Activated naive CD8-positive, alpha-beta T cell (primary cell): Measurements from ENCODE around the gene LIPH.

Experiments
- H3K27ac Mint-ChIP-seq: one replicate; pipeline ENCODE4 v1.8.0; 2021; ENCODE audit warnings: mixed read lengths
- H3K27me3 Mint-ChIP-seq: one replicate; pipeline ENCODE4 v1.8.0; 2021; ENCODE audit warnings: mixed read lengths
- H3K36me3 Mint-ChIP-seq: one replicate; pipeline ENCODE4 v1.8.0; 2021; ENCODE audit warnings: mixed read lengths
- H3K4me1 Mint-ChIP-seq: one replicate; pipeline ENCODE4 v1.8.0; 2021; ENCODE audit warnings: low read depth, mixed read lengths
- H3K4me3 Mint-ChIP-seq: one replicate; pipeline ENCODE4 v1.8.0; 2021; ENCODE audit warnings: mild to moderate bottlenecking, mixed read lengths
- H3K9me3 Mint-ChIP-seq: one replicate; pipeline ENCODE4 v1.8.0; 2021; ENCODE audit warnings: low read depth, mixed read lengths

LIPH gene

GRCh38 chr3:185521349-185522138 lies 30.8 kb downstream of the LIPH start:
- Mint-ChIP-seq H3K9me3 (no peaks in the 10 kb centered on the region), H3K27me3 (peaks cover 20% of the 10 kb centered on the region), H3K36me3 (no peaks in the 10 kb centered on the region), H3K27ac (no peak overlapping the region), H3K4me3 (no peak overlapping the region), H3K4me1 (no peaks in the 10 kb centered on the region)

GRCh38 chr3:185519021-185519420 lies 33.4 kb downstream of the LIPH start:
- no peak overlapping the region for H3K4me3 Mint-ChIP-seq
- H3K9me3 Mint-ChIP-seq = no peaks in the 10 kb centered on the region
- H3K4me1 Mint-ChIP-seq = no peaks in the 10 kb centered on the region
- H3K27me3 Mint-ChIP-seq = peaks cover 13% of the 10 kb centered on the region
- no peaks in the 10 kb centered on the region for H3K36me3 Mint-ChIP-seq
- H3K27ac Mint-ChIP-seq = no peak overlapping the region

- Mint-ChIP-seq H3K9me3 (no peaks in the 10 kb centered on the region), H3K27me3 (peaks cover 13% of the 10 kb centered on the region), H3K36me3 (no peaks in the 10 kb centered on the region), H3K4me3 (no peak overlapping the region), H3K4me1 (no peaks in the 10 kb centered on the region), H3K27ac (no peak overlapping the region)
Observed at GRCh38 chr3:185517387-185518130, 34.8 kb downstream of the LIPH start.

GRCh38 chr3:185511711-185512110 lies 40.7 kb downstream of the LIPH start:
- Mint-ChIP-seq H3K9me3 (no peaks in the 10 kb centered on the region), H3K36me3 (no peaks in the 10 kb centered on the region), H3K4me1 (no peaks in the 10 kb centered on the region), H3K27me3 (peaks cover 1% of the 10 kb centered on the region), H3K4me3 (no peak overlapping the region), H3K27ac (no peak overlapping the region)

GRCh38 chr3:185508335-185508991 lies 43.9 kb downstream of the LIPH start:
- Mint-ChIP-seq H3K27ac (no peak overlapping the region), H3K27me3 (no peaks in the 10 kb centered on the region), H3K36me3 (no peaks in the 10 kb centered on the region), H3K4me1 (no peaks in the 10 kb centered on the region), H3K9me3 (no peaks in the 10 kb centered on the region), H3K4me3 (no peak overlapping the region)

GRCh38 chr3:185507883-185508282 lies 44.5 kb downstream of the LIPH start:
- Mint-ChIP-seq H3K4me1 (no peaks in the 10 kb centered on the region), H3K27me3 (no peaks in the 10 kb centered on the region), H3K36me3 (no peaks in the 10 kb centered on the region), H3K9me3 (no peaks in the 10 kb centered on the region), H3K4me3 (no peak overlapping the region), H3K27ac (no peak overlapping the region)

- no peaks in the 10 kb centered on the region for H3K27me3 Mint-ChIP-seq
Observed at GRCh38 chr3:185504636-185505035, 47.8 kb downstream of the LIPH start.

GRCh38 chr3:185503521-185503920 lies 48.9 kb downstream of the LIPH start:
- Mint-ChIP-seq H3K4me1 (peaks cover 3% of the 10 kb centered on the region), H3K36me3 (no peaks in the 10 kb centered on the region), H3K4me3 (no peak overlapping the region), H3K27ac (no peak overlapping the region), H3K27me3 (no peaks in the 10 kb centered on the region), H3K9me3 (no peaks in the 10 kb centered on the region)

More at GRCh38 chr3:185504636-185505035, 47.8 kb downstream of the LIPH start:
- Mint-ChIP-seq H3K36me3 (no peaks in the 10 kb centered on the region), H3K4me1 (no peaks in the 10 kb centered on the region), H3K27ac (no peak overlapping the region), H3K9me3 (no peaks in the 10 kb centered on the region), H3K4me3 (no peak overlapping the region)

GRCh38 chr3:185502987-185503386 lies 49.4 kb downstream of the LIPH start:
- H3K4me1 Mint-ChIP-seq = peaks cover 5% of the 10 kb centered on the region
- H3K4me3 Mint-ChIP-seq = no peak overlapping the region
- no peak overlapping the region for H3K27ac Mint-ChIP-seq
- H3K36me3 Mint-ChIP-seq = no peaks in the 10 kb centered on the region
- no peaks in the 10 kb centered on the region for H3K27me3 Mint-ChIP-seq
- no peaks in the 10 kb centered on the region for H3K9me3 Mint-ChIP-seq

- Mint-ChIP-seq H3K4me1 (peaks cover 20% of the 10 kb centered on the region), H3K27ac (peak within 1 kb of the TSS; percentile 83), H3K27me3 (no peaks in the 10 kb centered on the region), H3K4me3 (peak within 1 kb of the TSS; percentile 96), H3K9me3 (no peaks in the 10 kb centered on the region), H3K36me3 (peaks cover 5% of the 10 kb centered on the region)
Observed at GRCh38 chr3:185498503-185499396, 53.6 kb downstream of the LIPH start, which contains the start of gene TMEM41A. Gene TMEM41A (minus strand): TSS chr3:185499035. CDS start chr3:185498961, 74 bp downstream.

- Mint-ChIP-seq H3K36me3 (peaks cover 9% of the 10 kb centered on the region), H3K9me3 (no peaks in the 10 kb centered on the region), H3K4me3 (no peak overlapping the region), H3K4me1 (no peaks in the 10 kb centered on the region), H3K27ac (no peak overlapping the region), H3K27me3 (no peaks in the 10 kb centered on the region)
Observed at GRCh38 chr3:185490241-185490640, 62.1 kb downstream of the LIPH start.

- Mint-ChIP-seq H3K36me3 (peaks cover 9% of the 10 kb centered on the region), H3K4me1 (no peaks in the 10 kb centered on the region), H3K4me3 (no peak overlapping the region), H3K9me3 (no peaks in the 10 kb centered on the region), H3K27ac (no peak overlapping the region), H3K27me3 (no peaks in the 10 kb centered on the region)
Observed at GRCh38 chr3:185489462-185489861, 62.9 kb downstream of the LIPH start.

GRCh38 chr3:185488465-185488864 lies 63.9 kb downstream of the LIPH start:
- no peak overlapping the region for H3K27ac Mint-ChIP-seq
- no peak overlapping the region for H3K4me3 Mint-ChIP-seq
- no peaks in the 10 kb centered on the region for H3K9me3 Mint-ChIP-seq
- no peaks in the 10 kb centered on the region for H3K27me3 Mint-ChIP-seq
- peaks cover 6% of the 10 kb centered on the region for H3K36me3 Mint-ChIP-seq
- H3K4me1 Mint-ChIP-seq = peaks cover 2% of the 10 kb centered on the region

- Mint-ChIP-seq H3K36me3 (peaks cover 14% of the 10 kb centered on the region), H3K4me1 (peaks cover 14% of the 10 kb centered on the region), H3K4me3 (no peak overlapping the region), H3K27ac (no peak overlapping the region), H3K9me3 (no peaks in the 10 kb centered on the region), H3K27me3 (no peaks in the 10 kb centered on the region)
Observed at GRCh38 chr3:185486394-185486793, 66.0 kb downstream of the LIPH start.
